ENCODE data around the gene NYNRIN. TPM values are rescaled to one million over a fixed set of nuclear protein-coding genes. Genes with fewer than 3 reads are reported as not detected.

Gene NYNRIN
- total RNA-seq, 1 donor from 2014 or later: 40.0 TPM

DNA sequence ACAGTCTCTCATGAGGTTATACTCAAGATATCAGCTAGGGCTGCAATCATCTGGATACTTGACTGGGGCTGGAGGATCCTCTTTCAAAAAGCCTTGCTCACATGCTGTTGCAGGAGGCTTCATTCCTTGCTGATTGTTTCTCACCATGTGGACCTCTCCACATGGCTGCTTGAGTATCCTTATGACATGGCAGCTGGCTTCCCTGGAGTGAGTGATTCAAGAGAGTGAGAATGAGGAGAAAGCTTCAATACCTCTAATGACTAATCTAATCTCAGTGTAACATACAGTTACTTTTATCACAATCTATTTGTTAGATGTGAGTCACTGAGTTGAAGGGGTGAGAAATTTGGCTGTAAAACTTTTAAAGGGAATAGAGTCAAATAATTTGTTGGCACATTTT, 58.2 kb downstream of the NYNRIN start:
- Mint-ChIP-seq H3K9me3 (ENCODE audit: low read depth) (peaks cover 17% of the 10 kb centered on the region), H3K36me3 (ENCODE audit: insufficient read depth) (peaks cover 35% of the 10 kb centered on the region), H3K27me3 (no peaks in the 10 kb centered on the region), H3K27ac (no peak overlapping the region), H3K4me1 (ENCODE audit: low read depth) (no peaks in the 10 kb centered on the region), H3K4me3 (ENCODE audit: low read depth) (no peak overlapping the region)
- TF ChIP-seq, protein P1, sequence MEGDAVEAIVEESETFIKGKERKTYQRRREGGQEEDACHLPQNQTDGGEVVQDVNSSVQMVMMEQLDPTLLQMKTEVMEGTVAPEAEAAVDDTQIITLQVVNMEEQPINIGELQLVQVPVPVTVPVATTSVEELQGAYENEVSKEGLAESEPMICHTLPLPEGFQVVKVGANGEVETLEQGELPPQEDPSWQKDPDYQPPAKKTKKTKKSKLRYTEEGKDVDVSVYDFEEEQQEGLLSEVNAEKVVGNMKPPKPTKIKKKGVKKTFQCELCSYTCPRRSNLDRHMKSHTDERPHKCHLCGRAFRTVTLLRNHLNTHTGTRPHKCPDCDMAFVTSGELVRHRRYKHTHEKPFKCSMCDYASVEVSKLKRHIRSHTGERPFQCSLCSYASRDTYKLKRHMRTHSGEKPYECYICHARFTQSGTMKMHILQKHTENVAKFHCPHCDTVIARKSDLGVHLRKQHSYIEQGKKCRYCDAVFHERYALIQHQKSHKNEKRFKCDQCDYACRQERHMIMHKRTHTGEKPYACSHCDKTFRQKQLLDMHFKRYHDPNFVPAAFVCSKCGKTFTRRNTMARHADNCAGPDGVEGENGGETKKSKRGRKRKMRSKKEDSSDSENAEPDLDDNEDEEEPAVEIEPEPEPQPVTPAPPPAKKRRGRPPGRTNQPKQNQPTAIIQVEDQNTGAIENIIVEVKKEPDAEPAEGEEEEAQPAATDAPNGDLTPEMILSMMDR (IDR thresholded peaks at IDR 0.05; ENCODE audit: unreplicated experiment): no peak
- DNase-seq (ENCODE audit: low spot score, unreplicated experiment): no peak

DNA sequence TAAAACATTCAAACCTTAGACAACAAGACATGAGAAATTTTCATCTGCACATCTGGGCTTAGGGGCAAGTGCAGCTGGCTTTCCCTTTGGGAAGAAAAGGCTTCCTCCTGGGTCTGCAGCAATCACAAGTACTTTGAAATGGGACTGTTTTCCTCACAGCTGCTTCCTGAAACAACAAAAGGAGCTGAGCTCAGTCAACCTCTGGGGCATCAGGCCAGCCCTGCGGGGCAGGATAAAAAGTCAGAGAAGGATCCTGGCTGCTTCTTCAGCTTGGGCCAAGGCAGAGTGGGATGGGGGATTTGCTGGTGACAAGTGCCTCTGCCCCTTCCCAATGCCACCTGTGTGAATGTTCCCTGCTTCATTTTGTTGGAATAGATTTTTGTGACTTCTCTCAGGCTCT, 59.9 kb downstream of the NYNRIN start:
- H3K36me3 Mint-ChIP-seq (ENCODE audit: insufficient read depth): peaks cover 18% of the 10 kb centered on the region
- no peak overlapping the region for H3K27ac Mint-ChIP-seq
- H3K4me3 Mint-ChIP-seq (ENCODE audit: low read depth): no peak overlapping the region

DNA sequence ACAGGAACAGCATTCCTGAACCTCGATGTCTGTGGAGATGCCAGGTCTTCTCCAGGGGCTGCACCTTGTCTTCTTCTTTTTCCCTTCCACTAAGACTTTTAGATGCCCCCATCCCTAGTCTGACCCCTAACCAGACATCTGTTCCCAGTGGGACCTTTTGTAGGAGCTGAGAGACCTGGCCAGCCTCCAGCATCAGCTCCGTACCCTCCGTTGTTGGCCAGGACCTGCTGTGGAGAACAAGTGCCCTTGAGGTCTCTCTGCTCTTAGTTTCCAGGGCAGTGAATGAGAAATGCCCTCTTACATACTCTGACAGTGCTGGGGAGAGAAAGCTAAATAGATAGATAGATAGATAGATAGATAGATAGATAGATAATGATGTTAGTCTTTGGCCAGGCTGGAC, 60.5 kb downstream of the NYNRIN start:
- TF ChIP-seq, protein P1 (IDR thresholded peaks at IDR 0.05; ENCODE audit: unreplicated experiment): no peak
- Mint-ChIP-seq H3K36me3 (ENCODE audit: insufficient read depth) (peaks cover 13% of the 10 kb centered on the region), H3K9me3 (ENCODE audit: low read depth) (peaks cover 3% of the 10 kb centered on the region), H3K27ac (no peak overlapping the region), H3K4me1 (ENCODE audit: low read depth) (no peaks in the 10 kb centered on the region), H3K4me3 (ENCODE audit: low read depth) (no peak overlapping the region), H3K27me3 (no peaks in the 10 kb centered on the region)
- no peak for DNase-seq (ENCODE audit: low spot score, unreplicated experiment)

More for the DNA sequence above, 59.9 kb downstream of the NYNRIN start:
- TF ChIP-seq, protein P1 (IDR thresholded peaks at IDR 0.05; ENCODE audit: unreplicated experiment): no peak
- DNase-seq (ENCODE audit: low spot score, unreplicated experiment): no peak
- Mint-ChIP-seq H3K9me3 (ENCODE audit: low read depth) (peaks cover 9% of the 10 kb centered on the region), H3K27me3 (no peaks in the 10 kb centered on the region), H3K4me1 (ENCODE audit: low read depth) (no peaks in the 10 kb centered on the region)

DNA sequence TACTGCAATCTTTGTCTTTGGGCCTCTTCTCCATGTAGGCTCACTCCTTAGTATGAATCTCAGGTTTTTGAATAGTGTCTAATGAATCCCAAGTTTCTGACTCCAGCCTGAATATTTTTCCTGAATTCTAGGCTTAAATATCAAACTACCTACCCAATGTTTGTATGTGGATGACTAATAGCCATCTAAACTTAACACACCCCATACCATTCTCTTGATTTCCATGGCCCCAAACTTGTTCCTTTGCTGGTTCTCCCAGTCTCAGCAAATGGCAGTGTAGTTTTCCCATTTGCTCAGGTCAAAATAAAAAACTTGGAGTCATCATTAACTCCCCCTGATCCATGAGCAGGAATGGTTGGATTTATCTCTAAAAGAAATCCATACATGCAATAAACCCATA, 62.5 kb downstream of the NYNRIN start:
- Mint-ChIP-seq H3K27ac (no peak overlapping the region), H3K27me3 (no peaks in the 10 kb centered on the region), H3K4me1 (ENCODE audit: low read depth) (no peaks in the 10 kb centered on the region), H3K4me3 (ENCODE audit: low read depth) (no peak overlapping the region), H3K36me3 (ENCODE audit: insufficient read depth) (peaks cover 10% of the 10 kb centered on the region), H3K9me3 (ENCODE audit: low read depth) (peaks cover 3% of the 10 kb centered on the region)
- no peak for DNase-seq (ENCODE audit: low spot score, unreplicated experiment)
- TF ChIP-seq, protein P1 (IDR thresholded peaks at IDR 0.05; ENCODE audit: unreplicated experiment): no peak

DNA sequence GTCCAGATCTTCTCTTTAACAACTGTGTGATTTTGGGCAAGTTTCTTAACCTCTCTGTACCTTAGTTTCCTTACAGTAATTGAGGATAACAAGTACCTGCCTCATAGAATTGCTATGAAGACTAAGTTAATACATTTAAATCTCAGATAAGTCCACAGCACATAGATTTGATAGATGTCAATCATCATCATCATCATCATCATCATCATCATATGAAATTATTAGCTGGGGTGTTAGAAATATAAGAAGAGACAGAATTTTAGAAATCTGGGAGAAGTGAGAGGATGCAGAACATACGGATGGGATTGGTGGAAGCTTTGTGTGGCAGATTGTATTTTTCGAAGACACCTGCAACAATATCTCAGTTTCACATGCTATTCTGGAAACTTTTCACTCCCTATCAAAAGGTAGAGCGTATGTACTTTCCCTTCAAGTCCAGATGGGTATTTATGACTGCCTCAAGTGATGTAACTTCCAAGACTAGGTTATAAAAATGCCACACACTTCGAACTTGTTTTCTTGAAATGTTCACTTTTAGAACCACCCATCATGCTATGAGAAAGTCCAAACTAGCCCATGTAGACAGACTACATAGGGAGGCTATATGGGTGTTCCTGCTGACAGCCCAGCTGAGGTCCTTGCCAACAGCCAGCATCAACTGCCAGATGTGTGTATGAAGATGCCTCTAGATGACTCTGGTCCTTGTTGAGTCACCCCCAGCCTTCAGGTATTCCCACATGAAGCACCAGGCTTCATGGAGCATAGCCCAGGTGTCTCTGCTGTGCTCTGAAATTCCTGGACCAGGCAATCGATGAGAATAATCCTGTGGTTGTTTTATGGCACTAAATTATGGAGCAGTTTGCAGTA, 64.4 kb downstream of the NYNRIN start:
- no peak overlapping the region for H3K4me3 Mint-ChIP-seq (ENCODE audit: low read depth)
- TF ChIP-seq, protein P1 (IDR thresholded peaks at IDR 0.05; ENCODE audit: unreplicated experiment): no peak
- H3K4me1 Mint-ChIP-seq (ENCODE audit: low read depth): no peaks in the 10 kb centered on the region
- peaks cover 3% of the 10 kb centered on the region for H3K9me3 Mint-ChIP-seq (ENCODE audit: low read depth)
- H3K36me3 Mint-ChIP-seq (ENCODE audit: insufficient read depth): peaks cover 5% of the 10 kb centered on the region
- no peaks in the 10 kb centered on the region for H3K27me3 Mint-ChIP-seq
- H3K27ac Mint-ChIP-seq: no peak overlapping the region
- DNase-seq (ENCODE audit: low spot score, unreplicated experiment): no peak
